ENCODE data around the gene TMEM80. TPM values are rescaled to one million over a fixed set of nuclear protein-coding genes. Genes with fewer than 3 reads are reported as not detected.

Gene TMEM80
- total RNA-seq, 4 donors from 2014 or later: 28.9 to 70.9 (median 42.9) TPM

DNA sequence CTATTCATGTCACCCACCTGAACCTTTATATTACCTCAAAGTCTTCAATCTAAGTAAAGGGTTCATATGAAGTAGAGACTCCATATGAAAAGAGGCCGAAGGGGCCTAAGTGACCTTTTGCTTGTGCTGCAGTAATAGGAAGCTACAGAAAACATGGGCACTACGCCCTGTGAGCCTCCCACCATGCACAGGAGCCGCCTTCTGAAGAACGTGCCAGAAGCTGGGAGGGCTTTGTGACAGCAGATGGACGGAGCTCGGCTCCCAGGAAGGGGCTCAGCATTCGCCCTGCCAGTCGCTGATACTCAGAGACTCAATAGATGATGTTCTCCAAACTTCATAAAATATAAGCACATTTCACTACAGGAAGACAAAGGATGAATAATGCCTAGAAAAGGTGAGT is 21.8 kb upstream of the TMEM80 start:
- H3K4me3 ChIP-seq (ENCODE audit: low read depth, poor library complexity, severe bottlenecking): no peak overlapping the region
- DNase-seq (ENCODE audit: low spot score in 2 of 2): no peak
- WGBS, 2 donors: 95% methylated on average over 8 of the region's 8 CpGs
- TF ChIP-seq, protein P1, sequence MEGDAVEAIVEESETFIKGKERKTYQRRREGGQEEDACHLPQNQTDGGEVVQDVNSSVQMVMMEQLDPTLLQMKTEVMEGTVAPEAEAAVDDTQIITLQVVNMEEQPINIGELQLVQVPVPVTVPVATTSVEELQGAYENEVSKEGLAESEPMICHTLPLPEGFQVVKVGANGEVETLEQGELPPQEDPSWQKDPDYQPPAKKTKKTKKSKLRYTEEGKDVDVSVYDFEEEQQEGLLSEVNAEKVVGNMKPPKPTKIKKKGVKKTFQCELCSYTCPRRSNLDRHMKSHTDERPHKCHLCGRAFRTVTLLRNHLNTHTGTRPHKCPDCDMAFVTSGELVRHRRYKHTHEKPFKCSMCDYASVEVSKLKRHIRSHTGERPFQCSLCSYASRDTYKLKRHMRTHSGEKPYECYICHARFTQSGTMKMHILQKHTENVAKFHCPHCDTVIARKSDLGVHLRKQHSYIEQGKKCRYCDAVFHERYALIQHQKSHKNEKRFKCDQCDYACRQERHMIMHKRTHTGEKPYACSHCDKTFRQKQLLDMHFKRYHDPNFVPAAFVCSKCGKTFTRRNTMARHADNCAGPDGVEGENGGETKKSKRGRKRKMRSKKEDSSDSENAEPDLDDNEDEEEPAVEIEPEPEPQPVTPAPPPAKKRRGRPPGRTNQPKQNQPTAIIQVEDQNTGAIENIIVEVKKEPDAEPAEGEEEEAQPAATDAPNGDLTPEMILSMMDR (IDR thresholded peaks at IDR 0.05): no peak
- no peak for TF ChIP-seq POLR2A (IDR thresholded peaks at IDR 0.05)
- intact Hi-C loops (cut with DNase I; ENCODE audit: low total_unique reads): no loop called here

DNA sequence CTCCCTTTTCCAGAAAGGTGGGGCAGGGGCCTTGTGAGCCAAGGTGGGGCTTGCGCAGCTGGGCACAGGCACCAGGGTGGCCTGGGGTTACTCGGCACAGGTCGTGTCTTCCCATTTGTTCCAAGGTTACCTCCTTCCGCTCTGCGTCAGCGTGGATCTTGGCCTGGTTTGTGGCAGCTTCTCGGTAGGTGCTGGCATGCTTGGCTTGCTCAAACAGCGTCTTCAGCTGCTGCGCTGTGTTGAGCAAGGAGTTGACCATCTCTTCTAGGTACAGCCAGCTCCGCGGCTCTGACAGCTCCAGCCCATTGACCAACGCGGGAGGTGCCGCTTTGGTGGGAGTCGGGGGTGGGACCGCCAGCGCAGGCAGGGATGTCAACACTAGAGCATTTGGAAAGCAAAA is 21.2 kb upstream of the TMEM80 start:
- no peak for DNase-seq (ENCODE audit: low spot score in 2 of 2)
- TF ChIP-seq, protein P1 (IDR thresholded peaks at IDR 0.05): no peak
- no peak for TF ChIP-seq POLR2A (IDR thresholded peaks at IDR 0.05)
- no peak overlapping the region for H3K4me3 ChIP-seq (ENCODE audit: low read depth, poor library complexity, severe bottlenecking)
- WGBS, 2 donors: 92 to 95% methylated on average over 15 to 17 of the region's 17 CpGs
- intact Hi-C loops (cut with DNase I; ENCODE audit: low total_unique reads): no loop called here

DNA sequence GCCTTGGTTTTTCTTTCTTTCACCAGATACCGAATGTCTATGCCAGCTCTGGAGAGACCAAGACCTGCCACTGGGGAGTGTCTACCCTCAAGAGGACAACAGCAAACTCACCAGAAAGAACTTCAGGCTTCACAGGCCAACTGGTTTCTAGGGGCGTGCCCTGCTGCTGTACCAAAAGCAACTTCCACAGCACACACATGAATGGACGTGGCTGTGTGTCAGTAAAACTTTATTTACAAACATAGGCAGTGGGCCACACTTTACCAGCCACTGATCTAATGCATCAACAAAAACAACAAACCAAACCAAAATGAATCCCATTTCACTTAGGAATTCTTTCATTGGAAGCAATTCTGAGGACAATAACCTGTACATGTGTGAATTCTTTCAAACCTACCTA is 17.3 kb upstream of the TMEM80 start:
- TF ChIP-seq, protein P1 (IDR thresholded peaks at IDR 0.05): no peak
- TF ChIP-seq POLR2A (IDR thresholded peaks at IDR 0.05): no peak
- 91 to 93% methylated on average over 3 of the region's 3 CpGs for WGBS, 2 donors
- H3K4me3 ChIP-seq (ENCODE audit: low read depth, poor library complexity, severe bottlenecking): no peak overlapping the region
- intact Hi-C loops (cut with DNase I; ENCODE audit: low total_unique reads): no loop called here
- DNase-seq (ENCODE audit: low spot score in 2 of 2): no peak

DNA sequence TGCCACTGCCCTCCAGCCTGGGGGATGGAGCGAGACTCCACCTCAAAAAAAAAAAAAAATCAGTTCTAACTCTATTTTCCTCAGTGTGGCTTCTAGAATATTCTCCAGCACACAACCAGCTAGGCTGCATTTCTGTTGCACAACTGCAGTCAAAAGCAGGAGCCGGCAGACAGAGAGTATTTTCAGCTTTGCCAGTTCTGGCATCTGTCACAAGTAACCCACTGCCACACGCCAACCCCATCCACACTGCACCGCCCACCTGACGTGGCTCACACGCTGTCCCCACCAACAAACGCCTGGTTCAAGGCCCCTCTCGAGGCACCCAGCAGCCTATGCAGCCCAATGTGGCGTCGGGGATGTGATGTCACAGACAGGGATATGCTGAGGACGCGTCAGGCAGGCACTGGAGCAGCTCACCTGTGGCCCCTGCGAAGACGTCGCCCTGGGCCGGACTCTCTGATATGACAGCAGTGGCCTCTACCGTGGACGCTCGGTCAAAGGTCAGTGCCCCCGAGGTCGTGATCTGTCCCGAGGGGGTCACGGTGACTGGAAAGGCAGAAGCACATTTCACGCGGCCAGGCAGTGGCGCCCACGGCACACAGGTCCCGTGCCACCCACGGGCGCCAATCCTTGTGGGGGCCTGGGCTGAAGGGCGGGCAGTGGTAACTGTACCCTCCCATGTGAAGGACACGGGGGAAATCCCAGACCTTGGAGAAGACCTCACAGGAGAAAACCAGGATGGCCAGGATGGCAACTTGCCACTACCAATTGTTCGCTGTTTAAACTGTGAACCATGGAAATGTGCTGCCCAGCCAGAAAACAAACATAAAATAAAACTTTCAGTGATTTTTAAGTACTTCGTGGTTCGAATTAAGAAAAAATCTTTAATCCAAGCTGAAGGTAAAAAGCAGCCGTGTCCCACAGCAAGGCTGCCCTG is 16.1 kb upstream of the TMEM80 start:
- H3K4me3 ChIP-seq (ENCODE audit: low read depth, poor library complexity, severe bottlenecking): no peak overlapping the region
- WGBS, 2 donors: 94 to 97% methylated on average over 33 to 36 of the region's 36 CpGs
- no peak for DNase-seq (ENCODE audit: low spot score in 2 of 2)
- TF ChIP-seq POLR2A (IDR thresholded peaks at IDR 0.05): no peak
- TF ChIP-seq, protein P1 (IDR thresholded peaks at IDR 0.05): no peak
- intact Hi-C loops (cut with DNase I; ENCODE audit: low total_unique reads): no loop called here

DNA sequence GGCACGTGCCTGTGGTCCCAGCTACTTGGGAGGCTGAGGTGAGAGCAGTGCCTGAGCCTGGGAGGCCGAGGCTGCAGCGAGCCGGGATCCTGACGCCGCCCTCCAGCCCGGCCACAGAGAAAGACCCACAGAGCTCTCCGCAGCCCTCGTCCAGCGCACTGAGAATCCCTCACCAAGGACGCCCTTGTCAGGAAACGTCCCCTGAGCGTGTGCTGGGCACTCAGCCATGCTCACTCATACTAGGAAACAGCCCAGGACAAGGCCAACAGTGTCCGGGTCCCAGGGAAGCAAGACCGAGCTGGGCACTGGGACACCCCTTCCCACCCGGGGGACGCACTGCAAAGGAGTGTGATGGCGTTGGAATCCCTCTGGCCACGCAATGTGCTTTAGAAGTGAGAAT is 15.1 kb upstream of the TMEM80 start:
- H3K4me3 ChIP-seq (ENCODE audit: low read depth, poor library complexity, severe bottlenecking): no peak overlapping the region
- TF ChIP-seq, protein P1 (IDR thresholded peaks at IDR 0.05): no peak
- no peak for TF ChIP-seq POLR2A (IDR thresholded peaks at IDR 0.05)
- DNase-seq (ENCODE audit: low spot score in 2 of 2): no peak
- intact Hi-C loops (cut with DNase I; ENCODE audit: low total_unique reads): no loop called here
- 91 to 95% methylated on average over 19 of the region's 19 CpGs for WGBS, 2 donors

All from lower leg skin (tissue), 4 donors.